K562 (cell line): ENCODE data around the gene KCNB1. TPM values are rescaled to one million over a fixed set of nuclear protein-coding genes. Genes with fewer than 3 reads are reported as not detected.
A peak's percentile ranks its signal among the peaks of the same experiment; 100 is the strongest.

Experiments
- ATAC-seq: fragments of 200-7000 bp; cut with Tn5 transposase; 3 replicates; pipeline ENCODE4 v1.9.1; 2020; ENCODE audit warnings: moderate library complexity
- BruUV-seq: library from RNA; stranded (reverse); fragments of 400-500 nt; replicated peaks from 2 replicates; lab custom pipeline; 2021; lab: Mats Ljungman, UMichigan
- CTCF ChIA-PET: fragments of 300-600 bp; formaldehyde crosslinking; extraction: SDS; loops from one replicate; lab custom pipeline; 2021; ENCODE audit warnings: low intra/inter-chr PET ratio; lab: Yijun Ruan, JAX
- POLR2A ChIA-PET: fragments of 300-600, 350-650 bp; sonication (Branson Sonifier 250); formaldehyde crosslinking; extraction: SDS; loops from one replicate; lab custom pipeline; 2021; ENCODE audit warnings: antibody characterized with exemption, inconsistent platforms; lab: Yijun Ruan, JAX
- DNase-seq, 4 experiments: peaks; one replicate each; pipeline versions ENCODE4 v3.0.0 to v3.0.0-alpha.2; 2011 to 2018; ENCODE audit warnings: low spot score in 3 of 4, mixed read lengths in 3 of 4; ENCODE audit errors: extremely low read depth in 1 of 4
- FAIRE-seq: peaks from 2 replicates; lab custom pipeline; 2011; peaks lifted over from hg19 to GRCh38; lab: Jason Lieb, UNC
- H2AFZ ChIP-seq: 2 replicates; pipeline ENCODE4 v1.6.0; 2011; ENCODE audit warnings: low read depth, low read length, control low read depth, inconsistent platforms
- H3K27ac ChIP-seq: fragments of 200-600 bp; 3 replicates; pipeline ENCODE4 v1.8.0; 2011; ENCODE audit warnings: low read depth, mild to moderate bottlenecking, control low read depth, inconsistent platforms, low read length, moderate library complexity, mixed read lengths; ENCODE audit errors: extremely low read depth
- H3K27me3 ChIP-seq, 2 experiments: fragments of 300-600 bp in 1 of 2; 2 replicates in 1 of 2; 3 replicates in 1 of 2; pipeline versions ENCODE4 v1.6.0 to v1.8.0; 2011; ENCODE audit warnings: inconsistent platforms in 2 of 2, low read length in 2 of 2, mild to moderate bottlenecking in 1 of 2, mixed read lengths in 1 of 2, moderate library complexity in 1 of 2; ENCODE audit not compliant: control insufficient read depth in 2 of 2, insufficient read depth in 2 of 2
- H3K36me3 ChIP-seq: fragments of 300-600 bp; 3 replicates; pipeline ENCODE4 v1.8.0; 2011; ENCODE audit warnings: mild to moderate bottlenecking, low read length, inconsistent platforms; ENCODE audit not compliant: control insufficient read depth, insufficient read depth
- H3K4me1 ChIP-seq, 2 experiments: fragments of 200-600 bp in 1 of 2; replicated peaks in 1 of 2; 2 replicates in 1 of 2; 3 replicates in 1 of 2; pipeline versions ENCODE4 v1.5.1 to v1.8.0; 2011; ENCODE audit warnings: inconsistent platforms in 2 of 2, low read length in 2 of 2, mild to moderate bottlenecking in 1 of 2, mixed read lengths in 1 of 2, moderate library complexity in 1 of 2; ENCODE audit not compliant: control insufficient read depth in 2 of 2, insufficient read depth in 2 of 2
- H3K4me2 ChIP-seq: 2 replicates; pipeline ENCODE4 v1.6.1; 2011; ENCODE audit warnings: low read length, control low read depth, inconsistent platforms, mixed read lengths; ENCODE audit not compliant: insufficient read depth
- H3K4me3 ChIP-seq: fragments of 200-600 bp; sonication (generic), shearing (Covaris generic); 2 replicates; pipeline ENCODE4 v1.5.1; 2016; ENCODE audit warnings: control low read depth, inconsistent platforms
- H3K79me2 ChIP-seq: fragments of 200-600 bp; 3 replicates; pipeline ENCODE4 v1.8.0; 2011; ENCODE audit warnings: low read length, inconsistent platforms; ENCODE audit not compliant: control insufficient read depth, insufficient read depth
- H3K9ac ChIP-seq, 2 experiments: 2 replicates each; pipeline versions ENCODE4 v1.6.0 to v1.6.1; 2011; ENCODE audit warnings: low read depth in 2 of 2, low read length in 2 of 2, control low read depth in 1 of 2, inconsistent platforms in 1 of 2, mild to moderate bottlenecking in 1 of 2, mixed read lengths in 1 of 2; ENCODE audit not compliant: insufficient read depth in 1 of 2
- H3K9me1 ChIP-seq: one replicate; pipeline ENCODE4 v1.6.0; 2011; ENCODE audit warnings: inconsistent platforms, mild to moderate bottlenecking, low read length, moderate library complexity; ENCODE audit not compliant: control insufficient read depth, insufficient read depth
- H3K9me3 ChIP-seq: replicated peaks from 2 replicates; pipeline ENCODE4 v1.5.1; 2011; ENCODE audit warnings: low read depth, low read length, inconsistent platforms; ENCODE audit not compliant: control insufficient read depth, insufficient read depth
- H4K20me1 ChIP-seq: replicated peaks from 2 replicates; pipeline ENCODE4 v1.6.1; 2011; ENCODE audit warnings: low read length, inconsistent platforms, mixed read lengths; ENCODE audit not compliant: control insufficient read depth, insufficient read depth
- HDAC3 ChIP-seq: fragments of 450-650 bp; IDR thresholded peaks from 2 replicates; pipeline ENCODE4 v1.6.1; 2018; ENCODE audit warnings: borderline replicate concordance, mild to moderate bottlenecking, moderate library complexity; ENCODE audit not compliant: partially characterized antibody
- MYNN ChIP-seq, 2 experiments: sonication (generic); formaldehyde crosslinking in 1 of 2; IDR thresholded peaks; 2 replicates each; pipeline versions ENCODE4 v1.5.0 to v1.6.1; 2016 to 2020; ENCODE audit warnings: antibody characterized with exemption in 1 of 2, missing genetic modification reagents in 1 of 2
- RBM25 ChIP-seq: fragments of 200-400 bp; formaldehyde crosslinking; IDR thresholded peaks from 2 replicates; pipeline ENCODE4 v1.6.1; 2018; ENCODE audit warnings: low read length, low read depth, moderate library complexity; ENCODE audit not compliant: severe bottlenecking
- SAFB2 ChIP-seq: fragments of 200-400 bp; formaldehyde crosslinking; IDR thresholded peaks from 2 replicates; pipeline ENCODE4 v1.6.1; 2018; ENCODE audit warnings: borderline replicate concordance, low read length, low read depth, moderate library complexity; ENCODE audit not compliant: severe bottlenecking
- SRSF9 ChIP-seq: fragments of 200-400 bp; formaldehyde crosslinking; IDR thresholded peaks from 2 replicates; pipeline ENCODE4 v1.6.1; 2017; ENCODE audit warnings: low read depth, low read length, borderline replicate concordance
- TBL1XR1 ChIP-seq, 2 experiments: IDR thresholded peaks; 2 replicates each; pipeline ENCODE4 v1.6.1; 2012; ENCODE audit warnings: improper control_type of control experiment in 2 of 2, low read length in 2 of 2, mild to moderate bottlenecking in 1 of 2
- ZNF699 ChIP-seq: fragments of 250-450 bp; sonication (Bioruptor Pico); IDR thresholded peaks from 2 replicates; pipeline ENCODE4 v1.8.0; 2021; ENCODE audit warnings: mild to moderate bottlenecking, moderate library complexity; ENCODE audit not compliant: insufficient replicate concordance
- ZNF830 ChIP-seq: fragments of 250-450 bp; sonication (Bioruptor Pico); IDR thresholded peaks from 2 replicates; pipeline ENCODE4 v1.5.0; 2021; ENCODE audit warnings: mild to moderate bottlenecking
- WGBS: fragments of 100-300 bp; shearing (Covaris generic); methylation state at CpG from one replicate; pipeline ENCODE4 v1.1.6; 2016; ENCODE audit warnings: low coverage, mixed read lengths; ENCODE audit not compliant: insufficient coverage; ENCODE audit errors: missing lambda C conversion rate; 5-methylcytosine and 5-hydroxymethylcytosine counted together
- in situ Hi-C: fragments of 300-500 bp; cut with MboI; formaldehyde crosslinking; loops from 4 replicates; pipeline ENCODE4 v1.15.0; 2018; ENCODE audit warnings: inconsistent platforms, mixed read lengths
- intact Hi-C: fragments of 100-400 bp; cut with micrococcal nuclease; formaldehyde crosslinking; loops from 2 replicates; pipeline ENCODE4 v1.14.2; 2022
- polyA plus RNA-seq, 8 experiments: library from polyadenylated mRNA; depleted of rRNA in 4 of 8; stranded (reverse) in 5 of 8; unstranded in 3 of 8; fragments of >200 nt; fragmentation: Nextera tagmentation in 2 of 8; fragmentation: Illumina TruSeq in 1 of 8; extraction: Ambion mirVana in 2 of 8; extraction: Trizol in 1 of 8; gene quantifications; 2 replicates each; pipeline versions ENCODE4 v1.2.1 to v1.2.3, GENCODE V29; 2011 to 2014; ENCODE audit warnings: inconsistent platforms in 1 of 8, missing spikeins in 1 of 8
- total RNA-seq, 7 experiments: library from RNA; depleted of rRNA in 6 of 7; stranded (reverse); fragments of >200 nt in 6 of 7; fragmentation: Illumina TruSeq in 2 of 7; extraction: Trizol in 2 of 7; gene quantifications; 2 replicates each; pipeline versions ENCODE4 v1.2.1 to v1.2.3, GENCODE V29; 2011 to 2021; ENCODE audit warnings: low replicate concordance in 1 of 7
- TF ChIP-seq, protein P1 (sequence below), 3 experiments: IDR thresholded peaks in 2 of 3; conservative IDR thresholded peaks in 1 of 3; 2 replicates each; pipeline ENCODE4 v1.5.1; 2011 to 2012; ENCODE audit warnings: low read length in 3 of 3, mild to moderate bottlenecking in 3 of 3, control low read depth in 2 of 3, improper control_type of control experiment in 1 of 3, inconsistent platforms in 1 of 3, low read depth in 1 of 3, mixed read lengths in 1 of 3, moderate library complexity in 1 of 3; ENCODE audit not compliant: insufficient read depth in 2 of 3

KCNB1 gene
- total and polyA plus RNA-seq, 9 of the 15 experiments (the other 6 are each of a cell fraction or from before 2014, with no cell fraction given), result 0.01 to 0.06 TPM; not detected in 7

DNA sequence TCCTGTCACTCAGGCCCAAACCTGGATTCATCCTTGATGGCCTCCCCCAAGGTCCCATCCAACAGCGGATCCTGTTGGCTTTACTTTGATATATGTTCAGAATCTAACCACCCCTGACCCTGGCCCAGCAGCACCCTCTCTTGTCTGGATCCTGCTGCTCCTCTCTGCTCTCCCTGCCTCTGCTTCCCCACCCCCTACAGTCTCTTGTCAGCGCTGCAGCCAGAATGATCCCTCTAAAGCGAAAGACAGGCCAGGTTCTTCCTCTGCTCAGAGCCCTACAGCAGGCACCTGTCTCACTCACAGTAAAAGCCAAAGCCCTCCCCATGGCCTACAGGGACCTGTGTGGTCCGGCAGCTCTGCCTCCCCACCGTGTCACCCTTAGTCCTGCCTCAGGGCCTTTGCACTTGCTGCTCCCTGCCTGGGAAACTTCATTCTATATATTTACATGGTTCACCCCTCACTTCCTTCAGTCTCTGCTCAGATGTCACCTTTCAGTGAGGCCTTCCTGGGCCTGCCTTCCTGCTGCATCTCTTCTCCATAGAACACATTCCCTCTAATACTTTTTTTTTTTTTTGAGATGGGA lies 37.4 kb upstream of the KCNB1 start:
- Histone ChIP-seq H3K9ac (no peak overlapping the region), H3K79me2 (no peaks in the 10 kb centered on the region), H3K9me1 (no peaks in the 10 kb centered on the region), H3K9me3 (no peaks in the 10 kb centered on the region), H3K4me3 (no peak overlapping the region), H3K27ac (no peak overlapping the region), H2AFZ (no peak overlapping the region), H3K36me3 (no peaks in the 10 kb centered on the region), H3K4me1 (no peaks in the 10 kb centered on the region), H3K27me3 (peaks cover 4 to 27% of the 10 kb centered on the region in 2 experiments; a peak in 2 of 5 replicates), H4K20me1 (peaks cover 2% of the 10 kb centered on the region; the same call in 1 of the 2 replicates), H3K4me2 (no peak overlapping the region)
- FAIRE-seq, result no peak
- POLR2A ChIA-PET, result no interaction called here
- intact Hi-C loops, result no loop called here
- no TSS peak for BruUV-seq
- TF ChIP-seq TBL1XR1 (IDR thresholded peaks at IDR 0.05; ENCODE audit: low read length in 2 of 2) (no peak), SRSF9 (no peak), ZNF699 (no peak), SAFB2 (no peak), MYNN (IDR thresholded peaks at IDR 0.05) (no peak), MYNN (CRISPR knock-in tag; IDR thresholded peaks at IDR 0.05) (no peak), RBM25 (peak; percentile 47), ZNF830 (no peak), HDAC3 (no peak)
- TF ChIP-seq, protein P1, sequence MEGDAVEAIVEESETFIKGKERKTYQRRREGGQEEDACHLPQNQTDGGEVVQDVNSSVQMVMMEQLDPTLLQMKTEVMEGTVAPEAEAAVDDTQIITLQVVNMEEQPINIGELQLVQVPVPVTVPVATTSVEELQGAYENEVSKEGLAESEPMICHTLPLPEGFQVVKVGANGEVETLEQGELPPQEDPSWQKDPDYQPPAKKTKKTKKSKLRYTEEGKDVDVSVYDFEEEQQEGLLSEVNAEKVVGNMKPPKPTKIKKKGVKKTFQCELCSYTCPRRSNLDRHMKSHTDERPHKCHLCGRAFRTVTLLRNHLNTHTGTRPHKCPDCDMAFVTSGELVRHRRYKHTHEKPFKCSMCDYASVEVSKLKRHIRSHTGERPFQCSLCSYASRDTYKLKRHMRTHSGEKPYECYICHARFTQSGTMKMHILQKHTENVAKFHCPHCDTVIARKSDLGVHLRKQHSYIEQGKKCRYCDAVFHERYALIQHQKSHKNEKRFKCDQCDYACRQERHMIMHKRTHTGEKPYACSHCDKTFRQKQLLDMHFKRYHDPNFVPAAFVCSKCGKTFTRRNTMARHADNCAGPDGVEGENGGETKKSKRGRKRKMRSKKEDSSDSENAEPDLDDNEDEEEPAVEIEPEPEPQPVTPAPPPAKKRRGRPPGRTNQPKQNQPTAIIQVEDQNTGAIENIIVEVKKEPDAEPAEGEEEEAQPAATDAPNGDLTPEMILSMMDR (IDR thresholded peaks at IDR 0.05 in 2 of 3, conservative IDR thresholded peaks at IDR 0.05 in 1 of 3; ENCODE audit: insufficient read depth in 2 of 3, low read depth in 1 of 3, low read length in 3 of 3), result peak in 1 of 3 experiments; percentile 34; a peak in 1 of 6 replicates
- CTCF ChIA-PET, result no interaction called here
- in situ Hi-C loops, result loop anchor here (10.0 kb wide), 1 partner anchor 185 kb away; no protein-coding TSS in a partner anchor
- DNase-seq, result no peak
- WGBS, result 0% methylated on average over 5 of the region's 5 CpGs
- ATAC-seq, result peak; percentile 52; the same call in 2 of the 3 replicates
